GM18505 (cell line): ENCODE results near the gene E2F4.

Experiments used
- ATAC-seq: cut with Tn5 transposase; IDR thresholded peaks from one replicate; pipeline ENCODE4 v1.9.1; 2021; ENCODE audit not compliant: unreplicated experiment
- POLR2A ChIP-seq: IDR thresholded peaks from 4 replicates; pipeline ENCODE4 v1.6.1; 2011; ENCODE audit warnings: borderline replicate concordance; ENCODE audit not compliant: insufficient read depth, insufficient read length; ENCODE audit errors: extremely low read depth

The E2F4 gene

DNA sequence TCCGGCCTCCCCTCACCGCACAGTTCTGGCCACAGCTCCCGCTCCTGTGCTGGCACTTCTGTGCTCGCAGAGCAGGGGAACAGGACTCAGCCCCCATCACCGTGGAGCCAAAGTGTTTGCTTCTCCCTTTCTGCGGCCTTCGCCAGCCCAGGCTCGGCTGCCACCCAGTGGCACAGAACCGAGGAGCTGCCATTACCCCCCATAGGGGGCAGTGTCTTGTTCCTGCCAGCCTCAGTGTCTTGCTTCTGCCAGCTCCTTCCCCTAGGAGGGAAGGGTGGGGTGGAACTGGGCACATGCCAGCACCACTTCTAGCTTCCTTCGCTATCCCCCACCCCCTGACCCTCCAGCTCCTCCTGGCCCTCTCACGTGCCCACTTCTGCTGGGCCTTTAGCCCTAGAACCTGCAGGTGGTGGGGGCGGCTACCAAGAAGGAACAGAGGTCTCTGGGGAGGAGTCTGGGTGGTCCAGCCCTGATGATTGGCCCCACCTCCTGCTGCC, 6.3 kb downstream of the E2F4 start:
- TF ChIP-seq POLR2A, result no peak
- no peak for ATAC-seq

DNA sequence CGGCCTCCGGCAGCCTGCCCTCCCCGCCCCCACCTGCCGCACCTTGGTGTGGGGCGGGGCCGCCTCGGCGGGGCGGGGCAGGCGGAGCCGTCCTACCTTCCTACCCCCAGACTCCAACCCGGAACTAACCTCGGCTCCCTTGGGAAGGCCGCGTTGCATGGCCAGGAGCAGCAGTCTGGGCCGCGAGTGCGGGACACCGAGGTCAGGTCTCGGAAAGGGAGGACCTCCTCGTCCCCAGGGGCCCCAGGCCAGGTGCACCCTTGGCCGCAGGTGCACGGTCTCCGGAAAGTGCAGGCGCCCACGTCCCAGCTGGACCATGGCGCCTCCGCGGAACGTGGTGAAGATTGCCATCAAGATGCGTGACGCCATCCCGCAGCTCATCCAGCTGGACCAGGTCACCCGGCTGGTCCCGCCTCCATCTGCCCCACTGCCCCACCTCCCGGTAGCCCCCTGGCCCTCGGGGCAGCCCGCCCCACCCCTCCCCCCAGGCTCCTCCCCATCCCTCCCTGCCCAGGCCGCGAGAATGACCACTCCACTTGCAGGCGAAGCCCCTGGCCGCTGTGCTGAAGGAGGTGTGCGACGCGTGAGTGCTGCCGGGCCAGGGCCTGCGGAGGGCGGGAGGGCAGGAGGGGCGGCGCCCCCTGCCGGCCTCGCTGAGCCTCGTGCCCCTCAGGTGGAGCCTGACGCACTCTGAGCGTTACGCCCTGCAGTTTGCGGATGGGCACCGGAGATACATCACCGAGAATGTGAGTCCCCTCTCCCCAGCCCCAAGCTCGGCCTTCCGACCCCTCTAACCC, 7.3 kb downstream of the E2F4 start, which contains the start of gene ELMO3:
Gene ELMO3 (plus strand): TSS at position 121 of the 797 bp plus-strand sequence. CDS start 196 bp downstream, at position 317.
- TF ChIP-seq POLR2A, result no peak
- ATAC-seq, result no peak

DNA sequence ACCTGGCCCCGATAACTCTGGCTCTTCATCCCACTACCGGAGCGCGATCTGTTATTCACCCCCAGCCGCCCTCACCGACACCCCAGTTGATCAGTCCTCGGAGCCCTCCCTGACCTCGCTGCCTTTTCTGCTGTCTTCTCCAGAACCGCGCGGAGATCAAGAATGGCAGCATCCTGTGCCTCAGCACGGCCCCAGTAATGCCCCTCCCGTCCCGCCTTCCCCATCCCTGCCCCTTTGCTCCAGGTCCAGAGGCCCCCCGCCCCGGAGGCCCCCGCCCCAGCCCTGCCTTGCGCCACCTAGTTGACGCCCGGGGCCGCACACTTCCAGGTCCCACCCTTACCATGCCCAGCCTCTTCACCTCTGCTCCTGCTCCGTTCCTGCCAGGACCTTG, 7.8 kb downstream of the E2F4 start:
- ATAC-seq, result no peak
- no peak for TF ChIP-seq POLR2A

DNA sequence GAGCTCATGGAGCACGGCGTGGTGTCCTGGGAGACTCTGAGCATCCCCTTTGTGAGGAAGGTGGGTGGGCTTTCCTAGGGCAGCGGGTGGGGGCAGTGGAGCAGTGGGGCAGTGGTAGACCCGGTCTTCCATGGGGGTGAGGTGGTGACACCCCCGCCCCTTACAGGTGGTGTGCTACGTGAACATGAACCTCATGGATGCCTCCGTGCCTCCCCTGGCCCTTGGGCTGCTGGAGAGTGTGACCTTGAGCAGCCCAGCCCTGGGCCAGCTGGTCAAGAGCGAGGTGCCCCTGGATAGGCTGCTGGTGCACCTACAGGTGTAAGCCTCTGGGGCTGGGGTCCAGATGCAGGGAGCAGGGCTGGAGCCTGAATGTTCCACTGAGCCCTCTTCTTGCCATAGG, 8.5 kb downstream of the E2F4 start:
- no peak for TF ChIP-seq POLR2A
- no peak for ATAC-seq

DNA sequence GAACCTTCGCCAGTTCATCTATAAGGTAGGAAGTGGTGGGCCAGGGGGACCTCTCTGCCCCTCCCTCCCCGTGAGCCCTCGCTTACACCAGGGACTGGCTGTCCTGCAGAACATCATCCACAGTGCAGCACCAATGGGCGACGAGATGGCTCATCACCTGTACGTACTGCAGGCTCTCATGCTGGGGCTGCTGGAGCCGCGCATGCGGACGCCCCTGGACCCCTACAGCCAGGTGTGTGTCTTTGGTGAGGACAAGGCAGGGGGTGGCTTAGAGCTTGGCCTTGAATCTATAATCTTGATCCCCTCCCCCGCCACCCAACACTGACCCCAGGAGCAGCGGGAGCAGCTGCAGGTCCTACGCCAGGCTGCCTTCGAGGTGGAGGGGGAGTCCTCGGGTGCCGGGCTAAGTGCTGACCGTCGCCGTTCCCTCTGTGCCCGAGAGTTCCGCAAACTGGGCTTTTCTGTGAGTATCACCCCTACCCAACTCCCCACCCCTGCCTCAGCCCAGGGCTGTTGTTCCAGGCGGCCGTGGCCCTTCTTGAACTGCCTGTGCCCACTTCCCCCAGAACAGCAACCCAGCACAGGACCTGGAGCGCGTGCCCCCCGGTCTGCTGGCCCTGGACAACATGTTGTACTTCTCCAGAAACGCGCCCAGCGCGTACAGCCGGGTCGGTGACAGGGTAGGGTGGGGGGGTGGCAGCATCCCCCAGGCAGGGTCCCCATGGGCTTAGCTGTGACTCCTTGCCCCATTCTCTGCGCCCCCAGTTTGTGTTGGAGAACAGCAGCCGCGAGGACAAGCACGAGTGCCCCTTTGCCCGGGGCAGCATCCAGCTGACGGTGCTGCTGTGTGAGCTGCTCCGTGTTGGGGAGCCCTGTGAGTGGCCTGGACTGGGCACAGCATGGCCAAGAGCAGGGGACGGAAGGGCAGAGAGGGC, 9.7 kb downstream of the E2F4 start:
- no peak for TF ChIP-seq POLR2A
- no peak for ATAC-seq

DNA sequence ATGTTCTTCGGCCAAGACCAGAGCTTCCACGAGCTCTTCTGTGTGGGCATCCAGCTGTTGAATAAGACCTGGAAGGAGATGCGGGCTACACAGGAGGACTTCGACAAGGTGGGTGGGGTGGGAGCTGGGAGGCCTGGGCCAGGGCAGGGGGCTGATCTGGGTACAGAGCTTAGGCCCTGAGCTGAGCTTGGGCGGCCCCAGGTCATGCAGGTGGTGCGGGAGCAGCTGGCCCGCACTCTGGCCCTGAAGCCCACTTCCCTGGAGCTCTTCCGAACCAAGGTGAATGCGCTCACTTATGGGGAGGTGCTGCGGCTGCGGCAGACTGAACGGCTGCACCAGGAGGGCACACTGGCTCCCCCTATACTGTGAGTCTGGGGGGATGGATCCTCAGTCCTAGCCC, 10.5 kb downstream of the E2F4 start:
- TF ChIP-seq POLR2A, result no peak
- ATAC-seq, result no peak

DNA sequence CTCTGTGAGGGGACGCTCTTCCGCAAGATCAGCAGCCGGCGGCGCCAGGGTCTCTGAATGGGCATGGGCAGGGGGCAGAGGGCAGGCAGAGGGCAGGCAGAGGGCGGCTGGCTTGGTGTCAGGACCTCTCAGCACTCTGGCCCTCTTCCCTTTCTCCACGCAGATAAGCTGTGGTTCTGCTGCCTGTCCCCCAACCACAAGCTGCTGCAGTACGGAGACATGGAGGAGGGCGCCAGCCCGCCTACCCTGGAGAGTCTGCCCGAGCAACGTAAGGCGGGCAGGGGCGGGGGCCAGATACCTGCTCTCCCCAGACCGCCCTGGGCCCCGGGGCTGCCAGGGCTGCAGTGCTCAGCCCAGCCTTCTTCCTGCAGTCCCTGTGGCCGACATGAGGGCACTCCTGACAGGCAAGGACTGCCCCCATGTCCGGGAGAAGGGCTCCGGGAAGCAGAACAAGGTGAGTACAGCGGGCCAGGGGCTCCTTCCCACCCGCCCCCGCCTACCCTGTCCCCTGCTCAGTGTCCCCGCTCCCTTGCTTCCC, 11.1 kb downstream of the E2F4 start:
- TF ChIP-seq POLR2A, result no peak
- no peak for ATAC-seq

DNA sequence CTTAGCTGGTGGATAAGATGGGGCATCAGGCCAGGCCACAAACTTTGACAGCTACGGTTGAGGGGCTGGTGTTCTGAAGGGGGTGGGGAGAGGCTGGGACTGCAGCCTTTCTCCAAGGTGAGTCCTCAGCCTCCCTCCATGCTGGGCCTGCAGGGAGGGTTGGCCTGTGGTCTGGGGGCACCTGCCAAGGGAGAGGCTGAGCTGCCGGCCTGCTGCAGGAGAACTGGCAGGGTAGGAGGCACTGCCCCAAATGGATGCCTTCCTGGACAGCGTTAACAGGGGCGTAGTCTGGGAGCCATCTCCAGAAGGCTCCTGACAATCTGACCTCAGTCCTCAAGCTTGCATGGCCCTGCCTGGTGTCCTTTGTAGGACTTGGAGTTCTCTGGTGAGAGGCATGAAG, 12.1 kb downstream of the E2F4 start:
- no peak for ATAC-seq

DNA sequence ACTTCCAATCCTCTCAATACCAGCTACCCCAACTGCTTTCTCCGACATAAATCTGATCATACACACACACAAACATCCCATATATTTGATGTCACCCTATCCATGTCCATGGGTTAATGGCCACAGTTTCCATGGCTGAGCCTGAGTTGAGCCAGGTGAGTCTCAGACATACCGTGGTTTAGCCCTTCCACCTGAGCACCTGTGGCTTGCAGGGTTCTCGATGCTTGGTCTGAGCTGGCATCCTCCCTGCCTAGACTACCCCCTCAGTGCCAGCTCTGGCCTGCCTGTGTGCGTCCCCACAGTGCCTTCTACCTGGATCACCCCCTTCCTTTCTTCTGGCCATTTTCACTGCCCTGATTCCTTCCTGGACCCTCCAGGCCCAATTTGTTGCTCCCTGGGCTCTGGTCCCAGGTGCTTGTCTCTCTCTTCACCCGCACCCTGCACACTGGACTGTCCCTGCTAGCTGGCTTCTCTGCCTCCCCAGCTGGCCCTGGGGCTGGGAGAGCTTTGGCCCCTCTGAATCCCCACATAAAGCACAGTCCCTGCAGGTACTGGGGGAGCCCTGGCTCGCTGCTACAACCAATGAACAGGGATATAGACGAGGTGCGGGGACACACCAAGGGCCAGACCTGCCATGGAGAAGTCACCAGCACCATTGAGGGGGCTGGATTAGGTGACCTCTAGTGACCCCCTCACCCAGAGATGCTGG, 14.3 kb downstream of the E2F4 start:
- no peak for TF ChIP-seq POLR2A

More for the DNA sequence above, 12.1 kb downstream of the E2F4 start:
- TF ChIP-seq POLR2A, result no peak

DNA sequence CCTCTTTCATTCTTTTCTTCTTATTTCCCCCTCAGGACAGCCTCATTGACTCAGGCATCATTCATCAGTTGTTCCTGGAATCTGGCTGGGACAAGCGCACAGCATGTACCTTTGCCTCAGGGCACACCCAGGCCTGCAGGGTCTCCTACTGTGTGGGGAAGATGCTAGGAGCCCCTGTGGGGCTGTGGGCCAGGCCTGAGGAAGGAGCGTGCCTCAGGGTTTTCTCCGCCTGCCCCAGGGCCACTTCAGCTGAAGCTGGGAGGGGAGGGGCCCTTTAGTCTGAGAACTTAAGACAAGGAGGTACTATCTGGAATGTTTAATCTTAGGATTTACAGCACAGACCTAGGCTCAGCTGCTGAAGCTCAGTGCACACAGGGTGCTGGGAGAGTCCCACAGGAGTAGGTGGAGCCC, 14.9 kb downstream of the E2F4 start:
- no peak for TF ChIP-seq POLR2A
- no peak for ATAC-seq

More for the DNA sequence above, 14.3 kb downstream of the E2F4 start:
- ATAC-seq, result no peak

DNA sequence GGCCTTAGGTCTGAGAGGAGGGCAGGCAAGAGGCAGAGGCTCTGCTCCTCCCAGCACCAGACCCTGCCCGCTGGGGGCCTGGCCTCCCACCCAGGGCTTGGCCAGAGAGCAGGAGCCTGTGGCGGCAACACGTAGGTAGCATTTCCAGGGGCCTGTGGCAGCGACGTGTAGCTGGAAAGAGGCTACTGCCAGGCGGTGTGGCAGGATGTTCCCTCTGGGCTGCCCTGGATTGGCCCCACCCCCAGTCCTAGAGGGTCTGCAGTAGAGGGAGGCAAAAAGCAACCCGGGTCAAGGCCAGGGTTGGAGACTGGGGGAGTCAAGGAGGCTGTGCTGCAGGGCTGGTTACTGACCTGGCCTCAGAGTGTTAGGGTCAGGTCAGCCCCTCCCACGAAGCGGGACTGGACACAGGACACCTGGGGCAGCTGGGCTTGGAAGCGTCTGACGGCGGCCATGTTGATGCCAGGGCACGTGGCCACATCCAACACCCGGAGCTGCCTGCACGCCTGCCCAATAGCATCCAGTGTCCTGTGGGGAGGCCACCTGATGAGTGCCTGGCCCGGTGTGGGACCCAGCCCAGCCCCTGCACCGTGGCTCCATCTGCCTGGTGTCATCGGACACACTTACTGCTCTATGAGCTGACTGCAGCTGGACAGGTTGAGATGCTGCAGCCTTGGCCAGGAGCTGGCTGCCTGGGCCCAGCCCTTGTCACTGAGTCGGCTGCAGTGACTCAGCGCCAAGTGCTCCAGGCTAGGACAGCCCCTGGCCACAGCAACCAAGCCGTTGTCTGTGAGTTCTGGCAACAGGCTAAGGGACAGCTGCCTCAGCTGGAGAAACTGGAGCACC, 15.5 kb downstream of the E2F4 start:
- no peak for ATAC-seq
- TF ChIP-seq POLR2A, result no peak

DNA sequence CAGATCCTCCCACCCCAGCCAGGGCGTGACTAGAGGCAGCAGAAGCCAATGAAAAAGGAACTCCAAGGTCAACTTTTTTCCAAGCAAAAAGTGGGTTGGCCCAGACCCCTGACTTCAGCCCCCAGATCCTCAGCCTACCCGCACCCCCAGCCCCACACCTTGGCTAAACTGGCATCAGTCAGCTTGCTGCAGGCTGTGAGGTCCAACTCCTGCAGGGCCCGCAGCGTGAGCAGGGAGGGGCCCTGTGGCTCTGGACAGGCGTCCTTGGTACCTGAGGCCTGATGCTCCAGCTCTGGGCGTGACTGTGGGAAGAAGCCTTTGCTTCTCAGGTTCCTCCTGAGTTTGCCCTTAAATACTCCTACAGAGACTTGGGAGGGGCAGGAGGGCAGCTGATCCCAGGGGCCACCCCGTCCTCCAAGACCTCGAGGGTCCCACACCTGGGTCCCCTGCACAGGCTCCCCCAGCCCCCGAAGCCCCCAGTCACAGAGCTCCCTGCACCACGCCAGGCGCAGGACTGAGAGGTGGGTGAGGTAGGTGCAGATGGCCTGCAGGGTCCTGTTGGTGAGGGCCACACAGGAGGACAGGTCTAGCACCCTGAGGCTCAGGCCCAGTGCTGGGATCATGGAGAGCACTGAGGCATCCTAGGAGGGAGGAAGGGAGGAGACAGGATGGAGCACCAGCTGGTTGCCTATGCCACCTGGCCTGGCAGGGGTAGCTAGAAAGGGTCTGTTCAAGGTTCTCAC, 16.4 kb downstream of the E2F4 start:
- no peak for ATAC-seq
- no peak for TF ChIP-seq POLR2A

DNA sequence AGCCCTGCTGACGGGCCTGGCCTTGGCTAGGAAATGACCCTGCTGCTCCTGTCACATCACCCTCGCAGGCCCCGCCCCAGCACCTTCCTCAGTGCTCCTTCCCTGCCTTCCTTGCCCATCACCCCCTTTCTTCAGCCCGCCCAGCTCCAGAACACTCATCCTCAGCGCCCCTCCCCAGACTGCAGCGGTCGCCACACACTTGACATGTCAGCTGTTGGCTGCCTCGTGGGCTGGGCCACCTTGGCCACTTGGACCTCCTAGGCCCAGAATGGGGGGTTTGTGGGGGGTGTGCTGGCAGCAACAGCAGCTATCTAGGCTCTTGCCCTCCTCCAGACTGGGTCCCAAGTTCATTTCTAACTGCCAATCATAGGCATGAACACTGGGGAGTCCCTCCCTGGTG, 17.6 kb downstream of the E2F4 start:
- no peak for TF ChIP-seq POLR2A
- no peak for ATAC-seq
